ENCODE results near the gene PTPRG.
A peak's percentile ranks its signal among the peaks of the same experiment; 100 is the strongest.

The PTPRG gene

DNA sequence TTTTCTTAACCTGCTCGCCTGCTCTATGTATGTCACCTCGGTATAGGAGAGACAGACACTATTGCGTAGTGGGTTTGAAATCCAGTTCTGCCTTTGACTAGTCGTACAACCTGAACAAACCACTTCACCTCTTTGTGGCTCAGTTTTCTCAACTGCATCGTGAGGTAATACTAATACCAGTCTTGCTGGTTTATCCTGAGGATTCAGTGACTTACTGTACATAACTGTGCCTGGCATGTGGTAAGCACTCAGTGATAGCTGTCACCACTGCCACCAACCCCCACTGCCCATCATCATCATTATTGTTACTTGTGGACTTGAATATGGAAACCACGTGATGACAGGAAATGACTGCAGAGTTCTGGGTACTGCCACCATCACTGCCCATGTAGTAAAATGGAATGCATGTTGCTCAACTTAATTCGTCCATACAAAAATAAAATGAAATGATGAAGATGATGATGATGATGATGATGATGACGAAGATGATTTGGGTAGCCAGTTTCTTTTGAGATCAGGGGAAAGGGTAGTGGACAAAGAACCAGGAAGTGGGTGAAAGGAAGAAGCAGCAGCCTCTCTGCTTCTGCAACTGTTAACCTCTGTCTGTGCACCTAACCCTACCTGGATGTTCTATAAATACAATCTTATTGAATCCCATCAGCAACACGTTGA is 583.9 kb downstream of the PTPRG start:
- no peaks in the 10 kb centered on the region for H3K27me3 ChIP-seq (ENCODE audit: control insufficient read depth, insufficient read depth, low read length)
- H3K27ac ChIP-seq (ENCODE audit: low read depth, low read length) = no peak overlapping the region
- H3K4me3 ChIP-seq (ENCODE audit: low read depth, low read length) = no peak overlapping the region
- H3K9ac ChIP-seq (ENCODE audit: low read length) = no peak overlapping the region
- H3K9me3 ChIP-seq (ENCODE audit: control insufficient read depth, insufficient read depth, low read depth, low read length) = no peaks in the 10 kb centered on the region
- peaks cover 5% of the 10 kb centered on the region; the same call in 1 of the 2 replicates for H3K36me3 ChIP-seq (ENCODE audit: control insufficient read depth, insufficient read depth, low read length)
- peaks cover 25% of the 10 kb centered on the region for H3K4me1 ChIP-seq (ENCODE audit: control insufficient read depth, insufficient read depth, low read length)

DNA sequence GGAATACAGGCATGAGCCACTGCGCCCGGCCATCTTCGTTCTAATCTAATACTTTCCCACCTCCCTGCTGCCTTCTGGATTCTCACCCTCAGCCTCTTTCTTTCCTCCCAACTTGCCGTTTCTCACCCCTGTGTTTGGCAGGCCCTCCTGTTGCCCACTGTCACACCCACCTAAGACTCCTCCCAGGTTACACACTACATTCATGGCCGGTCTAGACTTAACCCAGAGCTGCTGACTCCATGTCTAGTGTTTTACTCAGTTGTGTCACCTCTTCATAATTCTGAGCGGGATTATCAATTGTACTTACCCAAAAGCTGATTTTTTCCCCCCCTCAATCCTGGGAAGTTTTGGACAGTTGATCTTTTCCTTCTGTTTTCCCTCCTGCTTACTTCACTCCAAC is 588.2 kb downstream of the PTPRG start:
- Histone ChIP-seq H3K27me3 (ENCODE audit: control insufficient read depth, insufficient read depth, low read length) (no peaks in the 10 kb centered on the region), H3K9ac (ENCODE audit: low read length) (no peak overlapping the region), H3K9me3 (ENCODE audit: control insufficient read depth, insufficient read depth, low read depth, low read length) (no peaks in the 10 kb centered on the region), H3K4me1 (ENCODE audit: control insufficient read depth, insufficient read depth, low read length) (no peaks in the 10 kb centered on the region), H3K27ac (ENCODE audit: low read depth, low read length) (no peak overlapping the region), H3K4me3 (ENCODE audit: low read depth, low read length) (no peak overlapping the region), H3K36me3 (ENCODE audit: control insufficient read depth, insufficient read depth, low read length) (0 out of 2 replicates have a peak, but pooled peaks cover 4% of the 10 kb centered on the region)

DNA sequence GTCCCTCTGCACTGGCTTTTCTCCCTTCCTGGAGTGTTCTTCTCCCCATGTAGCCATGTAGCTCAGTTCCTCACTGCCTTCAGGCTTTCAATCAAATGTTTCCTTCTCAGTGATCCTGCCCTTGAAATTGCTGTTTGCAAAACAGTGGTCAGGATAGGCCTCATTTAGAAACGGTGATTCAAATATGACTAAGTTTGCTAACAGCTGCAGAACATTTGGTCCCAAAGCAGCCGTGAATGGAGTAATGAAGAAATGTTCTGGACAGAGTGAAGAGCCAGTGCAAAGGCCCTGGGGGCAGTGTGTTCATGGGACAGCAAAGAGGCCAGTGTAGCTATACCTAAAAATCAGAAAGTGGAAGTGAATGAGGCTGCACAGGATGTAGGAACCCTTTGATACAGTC is 588.6 kb downstream of the PTPRG start:
- H3K27ac ChIP-seq (ENCODE audit: low read depth, low read length) = no peak overlapping the region
- no peaks in the 10 kb centered on the region for H3K27me3 ChIP-seq (ENCODE audit: control insufficient read depth, insufficient read depth, low read length)
- no peaks in the 10 kb centered on the region for H3K9me3 ChIP-seq (ENCODE audit: control insufficient read depth, insufficient read depth, low read depth, low read length)
- 0 out of 2 replicates have a peak, but pooled peaks cover 4% of the 10 kb centered on the region for H3K36me3 ChIP-seq (ENCODE audit: control insufficient read depth, insufficient read depth, low read length)
- H3K4me1 ChIP-seq (ENCODE audit: control insufficient read depth, insufficient read depth, low read length) = no peaks in the 10 kb centered on the region
- no peak overlapping the region for H3K4me3 ChIP-seq (ENCODE audit: low read depth, low read length)
- no peak overlapping the region for H3K9ac ChIP-seq (ENCODE audit: low read length)

DNA sequence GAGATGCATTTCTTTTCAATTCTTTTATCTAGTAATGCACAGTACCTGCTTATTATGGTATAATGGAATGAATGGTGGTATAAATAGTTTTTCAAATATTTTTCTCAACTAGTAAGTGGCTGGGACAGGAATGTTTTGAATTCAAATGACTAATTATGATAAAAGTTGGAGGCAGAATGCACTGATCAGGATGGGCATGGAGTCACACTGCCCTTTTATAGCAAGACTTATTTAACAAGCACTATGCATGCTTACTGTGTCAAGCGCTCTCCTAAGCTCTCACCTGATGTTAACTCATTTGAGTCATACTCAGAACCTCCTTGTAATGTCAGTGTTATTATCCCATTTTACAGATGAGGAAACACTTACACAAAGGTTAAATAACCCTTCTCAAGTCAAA is 590.2 kb downstream of the PTPRG start:
- H3K9me3 ChIP-seq (ENCODE audit: control insufficient read depth, insufficient read depth, low read depth, low read length) = no peaks in the 10 kb centered on the region
- H3K27ac ChIP-seq (ENCODE audit: low read depth, low read length) = no peak overlapping the region
- 0 out of 2 replicates have a peak, but pooled peaks cover 4% of the 10 kb centered on the region for H3K36me3 ChIP-seq (ENCODE audit: control insufficient read depth, insufficient read depth, low read length)
- no peak overlapping the region for H3K9ac ChIP-seq (ENCODE audit: low read length)
- no peaks in the 10 kb centered on the region for H3K27me3 ChIP-seq (ENCODE audit: control insufficient read depth, insufficient read depth, low read length)
- no peaks in the 10 kb centered on the region for H3K4me1 ChIP-seq (ENCODE audit: control insufficient read depth, insufficient read depth, low read length)
- H3K4me3 ChIP-seq (ENCODE audit: low read depth, low read length) = no peak overlapping the region

DNA sequence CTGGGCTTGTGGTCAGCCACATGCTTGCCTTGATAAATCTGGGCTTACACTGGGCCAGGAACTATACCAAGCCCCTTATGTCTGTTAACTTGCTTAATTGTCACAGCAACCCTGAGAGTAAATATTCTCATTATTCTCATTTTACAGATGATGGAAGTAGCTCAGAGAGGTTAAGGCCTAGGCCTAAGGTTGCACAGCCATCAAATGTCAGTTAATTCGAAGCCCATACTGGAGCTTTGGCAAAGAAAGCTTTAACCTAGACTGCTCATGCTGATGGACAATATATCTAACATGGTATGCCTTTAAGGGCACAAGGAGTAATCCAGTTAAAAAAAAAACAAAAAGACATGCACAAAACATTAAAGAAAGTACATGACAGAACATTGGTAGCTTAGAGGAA is 591.9 kb downstream of the PTPRG start:
- Histone ChIP-seq H3K4me1 (ENCODE audit: control insufficient read depth, insufficient read depth, low read length) (no peaks in the 10 kb centered on the region), H3K36me3 (ENCODE audit: control insufficient read depth, insufficient read depth, low read length) (peaks cover 15% of the 10 kb centered on the region), H3K9ac (ENCODE audit: low read length) (no peak overlapping the region), H3K27ac (ENCODE audit: low read depth, low read length) (no peak overlapping the region), H3K4me3 (ENCODE audit: low read depth, low read length) (no peak overlapping the region), H3K9me3 (ENCODE audit: control insufficient read depth, insufficient read depth, low read depth, low read length) (no peaks in the 10 kb centered on the region), H3K27me3 (ENCODE audit: control insufficient read depth, insufficient read depth, low read length) (no peaks in the 10 kb centered on the region)

DNA sequence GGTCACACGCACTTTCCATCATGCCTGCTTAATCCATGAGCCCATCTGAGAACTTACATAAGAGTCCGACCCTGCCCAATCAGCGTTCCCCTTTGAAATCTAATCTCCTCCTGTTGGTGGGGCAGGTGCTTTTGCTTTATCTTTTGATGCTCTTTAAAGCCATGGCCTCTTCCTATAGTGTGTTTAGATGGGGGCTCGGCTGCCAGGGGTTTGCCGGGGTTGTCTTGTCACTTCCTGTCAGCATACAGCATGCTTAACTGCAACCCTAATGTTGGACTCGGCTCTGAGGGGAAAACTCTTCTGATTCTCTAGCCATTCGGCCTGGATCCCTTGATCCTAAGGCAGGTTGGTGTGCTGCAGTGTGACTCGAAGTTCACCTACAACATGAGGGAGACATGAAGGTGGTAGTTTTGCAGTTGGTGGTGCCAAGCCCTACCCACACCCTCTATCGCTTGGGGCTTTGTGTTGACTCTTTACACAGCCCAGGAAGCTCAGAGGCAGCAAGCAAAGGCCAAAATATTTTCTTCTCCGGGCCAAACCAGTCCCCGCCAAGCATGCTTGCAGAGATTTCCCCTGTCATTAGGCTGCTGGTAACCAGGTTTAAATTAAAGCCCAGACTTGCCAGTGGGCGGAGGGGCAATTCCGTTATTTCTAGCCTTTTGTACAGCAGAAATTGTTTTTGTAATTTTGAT is 593.2 kb downstream of the PTPRG start:
- no peak overlapping the region for H3K9ac ChIP-seq (ENCODE audit: low read length)
- H3K9me3 ChIP-seq (ENCODE audit: control insufficient read depth, insufficient read depth, low read depth, low read length) = no peaks in the 10 kb centered on the region
- H3K36me3 ChIP-seq (ENCODE audit: control insufficient read depth, insufficient read depth, low read length) = peaks cover 18% of the 10 kb centered on the region
- no peak overlapping the region for H3K27ac ChIP-seq (ENCODE audit: low read depth, low read length)
- no peaks in the 10 kb centered on the region for H3K27me3 ChIP-seq (ENCODE audit: control insufficient read depth, insufficient read depth, low read length)
- H3K4me3 ChIP-seq (ENCODE audit: low read depth, low read length) = no peak overlapping the region
- no peaks in the 10 kb centered on the region for H3K4me1 ChIP-seq (ENCODE audit: control insufficient read depth, insufficient read depth, low read length)

DNA sequence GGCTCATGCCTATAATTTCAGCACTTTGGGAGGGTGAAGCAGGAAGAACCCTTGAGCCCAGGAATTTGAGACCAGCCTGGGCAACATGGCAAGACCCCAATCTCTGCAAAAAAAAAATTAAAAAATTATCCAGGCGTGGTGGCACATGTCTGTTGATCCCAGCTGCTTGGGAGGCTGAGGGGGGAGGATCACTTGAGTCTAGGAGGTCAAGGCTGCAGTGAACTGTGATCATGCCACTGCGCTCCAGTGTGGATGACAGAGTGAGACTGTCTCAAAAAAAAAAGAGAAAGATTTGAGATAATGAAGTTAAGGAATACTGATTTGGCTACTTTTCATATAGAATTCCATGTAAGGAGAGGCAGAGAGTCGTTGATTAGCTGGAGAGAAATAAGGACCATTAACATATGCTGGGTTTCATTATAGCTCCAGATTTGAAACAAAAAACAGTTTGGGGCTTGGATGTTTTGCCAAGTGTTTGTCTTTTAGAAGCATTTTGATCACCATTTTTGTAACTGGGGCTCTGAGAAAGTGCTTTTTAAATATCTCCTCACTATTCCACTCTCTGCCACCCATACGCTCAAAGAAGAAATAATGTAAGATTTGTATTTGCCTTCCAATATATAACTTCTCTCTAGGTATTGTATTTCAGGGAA is 597.8 kb downstream of the PTPRG start:
- no peaks in the 10 kb centered on the region for H3K9me3 ChIP-seq (ENCODE audit: control insufficient read depth, insufficient read depth, low read depth, low read length)

DNA sequence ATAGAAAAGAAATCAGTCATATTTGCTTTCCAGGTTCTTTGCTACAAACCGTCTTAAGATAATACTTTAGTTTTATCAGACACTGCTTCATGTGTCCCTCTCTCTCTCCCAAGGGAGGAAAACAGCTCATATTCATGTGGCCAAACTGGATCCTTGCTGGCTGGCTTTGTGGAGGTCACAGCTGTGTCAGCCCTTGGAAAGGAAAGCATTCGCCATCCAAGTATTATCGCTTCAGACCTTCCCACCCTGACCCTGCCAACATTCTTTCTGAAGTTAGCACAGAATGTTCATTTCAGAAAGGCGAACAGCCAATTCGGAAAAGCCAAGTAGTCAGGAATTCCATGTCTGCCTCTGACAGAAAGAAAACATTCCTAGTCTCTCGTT is 598.3 kb downstream of the PTPRG start:
- H3K27ac ChIP-seq (ENCODE audit: low read depth, low read length) = no peak overlapping the region
- peaks cover 23% of the 10 kb centered on the region for H3K36me3 ChIP-seq (ENCODE audit: control insufficient read depth, insufficient read depth, low read length)
- H3K9me3 ChIP-seq (ENCODE audit: control insufficient read depth, insufficient read depth, low read depth, low read length) = no peaks in the 10 kb centered on the region
- no peaks in the 10 kb centered on the region for H3K4me1 ChIP-seq (ENCODE audit: control insufficient read depth, insufficient read depth, low read length)
- no peak overlapping the region for H3K9ac ChIP-seq (ENCODE audit: low read length)
- no peak overlapping the region for H3K4me3 ChIP-seq (ENCODE audit: low read depth, low read length)
- H3K27me3 ChIP-seq (ENCODE audit: control insufficient read depth, insufficient read depth, low read length) = no peaks in the 10 kb centered on the region

More for the DNA sequence above, 597.8 kb downstream of the PTPRG start:
- no peaks in the 10 kb centered on the region for H3K4me1 ChIP-seq (ENCODE audit: control insufficient read depth, insufficient read depth, low read length)
- no peak overlapping the region for H3K4me3 ChIP-seq (ENCODE audit: low read depth, low read length)
- peaks cover 23% of the 10 kb centered on the region for H3K36me3 ChIP-seq (ENCODE audit: control insufficient read depth, insufficient read depth, low read length)
- no peaks in the 10 kb centered on the region for H3K27me3 ChIP-seq (ENCODE audit: control insufficient read depth, insufficient read depth, low read length)
- H3K9ac ChIP-seq (ENCODE audit: low read length) = no peak overlapping the region
- no peak overlapping the region for H3K27ac ChIP-seq (ENCODE audit: low read depth, low read length)

DNA sequence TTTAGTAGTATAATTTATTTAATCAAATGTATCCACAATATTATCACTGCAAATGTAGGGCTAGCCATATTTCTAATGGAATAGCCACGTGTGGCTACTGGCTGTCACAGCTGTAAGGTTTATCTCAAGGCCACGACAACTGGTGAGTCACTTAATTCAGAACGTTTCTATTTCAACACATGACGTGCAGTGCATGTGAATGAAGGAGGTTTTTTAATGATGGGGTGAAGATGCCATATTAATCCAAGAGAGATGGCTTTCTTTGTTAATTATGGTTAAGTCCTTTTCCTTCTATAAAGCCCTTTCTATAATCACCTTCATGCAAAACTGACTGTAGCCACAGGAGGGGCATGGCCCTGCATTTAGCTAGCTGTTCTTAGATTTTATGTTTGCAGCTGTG is 600.0 kb downstream of the PTPRG start:
- Histone ChIP-seq H3K9me3 (ENCODE audit: control insufficient read depth, insufficient read depth, low read depth, low read length) (no peaks in the 10 kb centered on the region), H3K4me3 (ENCODE audit: low read depth, low read length) (no peak overlapping the region), H3K36me3 (ENCODE audit: control insufficient read depth, insufficient read depth, low read length) (peaks cover 23% of the 10 kb centered on the region), H3K9ac (ENCODE audit: low read length) (no peak overlapping the region), H3K27ac (ENCODE audit: low read depth, low read length) (no peak overlapping the region), H3K27me3 (ENCODE audit: control insufficient read depth, insufficient read depth, low read length) (no peaks in the 10 kb centered on the region), H3K4me1 (ENCODE audit: control insufficient read depth, insufficient read depth, low read length) (0 out of 2 replicates have a peak, but pooled peaks cover 3% of the 10 kb centered on the region)

DNA sequence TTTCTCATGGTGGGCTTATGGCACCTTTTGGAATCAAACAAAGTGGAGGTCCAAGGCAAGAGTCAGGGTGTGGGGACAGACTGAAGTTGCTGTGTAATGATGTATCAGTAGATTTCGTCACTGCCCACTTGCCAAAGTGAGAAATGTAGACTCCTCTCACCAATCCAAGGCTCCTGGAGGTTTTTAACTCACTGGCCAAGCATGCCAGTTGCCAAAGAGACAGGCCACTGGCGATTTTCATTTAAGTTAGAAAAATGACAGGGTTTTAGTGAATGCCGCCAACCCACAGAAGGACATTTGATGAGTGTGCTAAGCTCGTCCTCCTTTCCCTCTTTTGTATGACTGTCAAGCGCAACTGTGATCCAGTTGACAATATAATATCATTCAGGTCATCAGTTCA is 602.8 kb downstream of the PTPRG start:
- Histone ChIP-seq H3K9me3 (ENCODE audit: control insufficient read depth, insufficient read depth, low read depth, low read length) (no peaks in the 10 kb centered on the region), H3K4me3 (ENCODE audit: low read depth, low read length) (no peak overlapping the region), H3K4me1 (ENCODE audit: control insufficient read depth, insufficient read depth, low read length) (peaks cover 11% of the 10 kb centered on the region), H3K27ac (ENCODE audit: low read depth, low read length) (no peak overlapping the region), H3K27me3 (ENCODE audit: control insufficient read depth, insufficient read depth, low read length) (no peaks in the 10 kb centered on the region), H3K36me3 (ENCODE audit: control insufficient read depth, insufficient read depth, low read length) (peaks cover 13% of the 10 kb centered on the region), H3K9ac (ENCODE audit: low read length) (no peak overlapping the region)

DNA sequence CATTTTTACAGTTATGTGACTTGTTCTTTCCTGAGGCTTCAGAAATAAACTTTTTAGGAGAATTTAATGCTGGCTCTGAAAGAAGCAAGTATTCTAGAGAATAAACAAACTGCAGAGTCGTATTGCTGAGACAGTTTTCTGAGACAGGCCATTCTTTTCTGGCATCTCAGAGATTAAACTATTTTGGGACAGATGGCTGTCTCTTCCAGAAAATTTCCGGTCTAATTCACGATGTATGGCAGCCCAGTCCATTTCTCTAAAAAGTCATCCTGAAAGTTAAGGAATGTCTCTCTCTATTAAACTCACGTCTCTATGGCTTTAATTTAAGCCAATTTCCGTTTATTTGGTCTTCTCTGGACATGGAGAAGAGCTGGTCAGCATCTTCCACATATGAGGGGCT is 603.4 kb downstream of the PTPRG start:
- Histone ChIP-seq H3K9ac (ENCODE audit: low read length) (no peak overlapping the region), H3K36me3 (ENCODE audit: control insufficient read depth, insufficient read depth, low read length) (peaks cover 12% of the 10 kb centered on the region), H3K27me3 (ENCODE audit: control insufficient read depth, insufficient read depth, low read length) (no peaks in the 10 kb centered on the region), H3K27ac (ENCODE audit: low read depth, low read length) (0 out of 2 replicates have a peak overlapping the region, but pooled peaks have one; percentile 11), H3K4me3 (ENCODE audit: low read depth, low read length) (no peak overlapping the region), H3K9me3 (ENCODE audit: control insufficient read depth, insufficient read depth, low read depth, low read length) (no peaks in the 10 kb centered on the region), H3K4me1 (ENCODE audit: control insufficient read depth, insufficient read depth, low read length) (peaks cover 17% of the 10 kb centered on the region)

All from HUES6 (cell line).